A172 (cell line): Measurements from ENCODE around the gene INSL6. TPM values are rescaled to one million over a fixed set of nuclear protein-coding genes. Genes with fewer than 3 reads are reported as not detected.
A peak's percentile ranks its signal among the peaks of the same experiment; 100 is the strongest.
"Not testable (repeated sequence)": the region's sequence is repeated elsewhere in the genome, so short reads cannot be mapped to it uniquely, and the experiment has no call there.

Experiments used
- DNase-seq: peaks from one replicate; pipeline ENCODE4 v3.0.0-alpha.2; 2015; ENCODE audit warnings: low spot score
- total RNA-seq: library from RNA; depleted of rRNA; stranded (reverse); fragments of >200 nt; shearing (Covaris generic); gene quantifications from 2 replicates; pipeline ENCODE4 v1.2.3, GENCODE V29; 2014; rRNA removed

Gene INSL6, protein sequence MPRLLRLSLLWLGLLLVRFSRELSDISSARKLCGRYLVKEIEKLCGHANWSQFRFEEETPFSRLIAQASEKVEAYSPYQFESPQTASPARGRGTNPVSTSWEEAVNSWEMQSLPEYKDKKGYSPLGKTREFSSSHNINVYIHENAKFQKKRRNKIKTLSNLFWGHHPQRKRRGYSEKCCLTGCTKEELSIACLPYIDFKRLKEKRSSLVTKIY
- total RNA-seq, result not detected in 2 replicates

DNA sequence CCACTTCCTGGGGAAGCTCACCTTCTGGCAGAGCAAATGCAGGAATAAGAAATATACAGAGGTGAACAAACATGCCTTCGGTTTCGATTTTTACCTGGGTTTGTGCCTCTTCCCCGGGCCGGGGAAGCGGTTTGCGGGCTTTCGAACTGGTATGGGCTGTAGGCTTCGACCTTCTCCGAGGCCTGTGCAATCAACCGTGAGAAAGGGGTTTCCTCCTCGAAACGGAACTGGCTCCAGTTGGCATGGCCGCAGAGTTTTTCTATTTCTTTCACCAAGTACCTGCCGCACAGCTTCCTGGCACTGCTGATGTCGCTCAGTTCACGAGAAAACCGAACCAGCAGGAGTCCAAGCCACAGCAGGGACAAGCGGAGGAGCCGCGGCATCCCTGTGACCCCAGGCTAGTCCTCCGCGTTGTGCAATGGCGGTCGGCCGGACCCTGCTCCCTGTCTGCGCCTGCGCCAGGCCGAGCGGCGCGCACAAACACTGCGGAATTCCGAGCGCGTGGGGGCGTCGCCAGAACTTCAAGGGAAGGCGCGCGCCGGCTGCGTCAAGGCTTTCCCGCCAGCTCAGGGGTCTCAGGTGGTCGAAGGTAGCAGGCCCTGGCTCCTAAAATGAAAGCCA, at the start of gene INSL6:
Gene INSL6, minus strand, starts transcription at position 420 of the 621 bp plus-strand sequence. Its CDS starts 37 bp downstream, at position 383.
- DNase-seq, result no peak

DNA sequence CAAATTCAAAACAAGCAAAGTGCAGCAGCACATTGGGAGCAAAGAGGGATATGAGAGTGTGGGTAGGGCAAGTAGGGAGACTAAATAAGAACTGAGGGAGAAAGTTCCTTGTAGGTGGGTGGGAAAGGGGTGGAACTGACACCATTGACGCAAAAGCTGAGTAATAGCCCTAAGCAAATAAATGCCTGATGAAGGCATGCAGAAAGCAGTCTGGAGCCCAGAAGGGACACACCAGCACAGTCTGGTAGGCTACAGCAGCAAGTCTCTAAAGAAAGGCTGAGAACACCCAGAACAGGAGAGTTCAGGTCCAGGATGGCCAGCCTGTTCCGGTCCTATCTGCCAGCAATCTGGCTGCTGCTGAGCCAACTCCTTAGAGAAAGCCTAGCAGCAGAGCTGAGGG, 45.8 kb upstream of the INSL6 start, which contains the start of gene INSL4:
Gene INSL4, plus strand, starts transcription at position 208 of the 400 bp plus-strand sequence. Its CDS starts 105 bp downstream, at position 313.
- DNase-seq, result no peak

DNA sequence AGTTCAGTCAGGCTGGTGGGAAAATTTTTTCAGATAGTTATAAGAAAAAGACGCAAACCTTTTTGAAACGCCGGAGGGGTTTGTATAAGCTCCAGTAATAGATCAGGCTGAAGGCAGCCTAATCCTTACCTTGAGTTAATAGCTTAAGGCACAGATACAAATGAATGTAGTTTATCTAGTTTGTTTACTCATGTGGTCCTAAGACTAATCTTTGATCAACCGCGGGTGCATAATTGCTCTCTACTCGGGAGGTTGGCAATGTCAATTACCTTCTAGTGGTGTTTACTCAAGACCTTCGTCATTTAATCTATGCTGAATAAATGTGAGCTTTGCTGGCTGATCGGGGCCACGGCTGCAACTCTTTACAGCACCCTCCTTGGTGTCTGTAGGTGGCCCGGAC, 45.1 kb upstream of the INSL6 start:
- DNase-seq, result no peak

DNA sequence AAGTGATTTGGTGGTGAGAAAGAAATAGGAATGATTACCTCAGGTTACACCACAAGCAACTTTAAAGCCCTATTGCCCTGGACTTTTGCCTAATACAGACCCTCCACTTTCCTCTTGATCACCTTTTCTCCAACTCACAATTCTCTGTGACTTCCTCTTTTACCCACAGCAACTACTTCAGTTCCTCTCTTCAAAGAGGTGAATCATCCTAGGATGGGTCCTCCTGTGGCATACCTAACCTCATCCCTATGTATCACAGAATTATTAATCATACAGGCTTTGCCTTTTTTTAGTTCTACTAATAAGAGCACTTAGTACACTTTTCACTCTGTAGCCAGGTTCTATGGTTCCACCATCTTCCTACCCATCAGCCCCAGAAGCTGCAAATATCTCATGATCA, 19.6 kb upstream of the INSL6 start:
- no peak for DNase-seq

DNA sequence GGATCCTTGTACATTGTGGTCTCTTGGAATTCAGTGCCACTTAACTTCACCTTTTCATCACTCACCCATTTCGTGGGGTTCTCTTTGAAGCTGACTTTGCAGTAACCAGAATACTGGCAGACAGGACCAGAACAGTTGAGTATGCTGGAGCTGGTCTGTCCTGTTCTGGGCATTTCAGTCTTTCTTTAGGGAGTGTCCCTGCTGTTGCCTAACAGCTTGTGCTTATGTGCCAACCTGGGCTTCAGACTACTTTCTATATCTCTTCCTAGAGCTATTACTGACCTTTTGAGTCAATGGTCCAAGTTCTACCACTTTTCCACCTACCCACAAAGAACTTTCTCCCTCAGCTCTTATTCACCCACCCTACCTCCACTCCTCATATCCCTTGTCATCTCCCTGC, 10.0 kb upstream of the INSL6 start:
- DNase-seq, result no peak

DNA sequence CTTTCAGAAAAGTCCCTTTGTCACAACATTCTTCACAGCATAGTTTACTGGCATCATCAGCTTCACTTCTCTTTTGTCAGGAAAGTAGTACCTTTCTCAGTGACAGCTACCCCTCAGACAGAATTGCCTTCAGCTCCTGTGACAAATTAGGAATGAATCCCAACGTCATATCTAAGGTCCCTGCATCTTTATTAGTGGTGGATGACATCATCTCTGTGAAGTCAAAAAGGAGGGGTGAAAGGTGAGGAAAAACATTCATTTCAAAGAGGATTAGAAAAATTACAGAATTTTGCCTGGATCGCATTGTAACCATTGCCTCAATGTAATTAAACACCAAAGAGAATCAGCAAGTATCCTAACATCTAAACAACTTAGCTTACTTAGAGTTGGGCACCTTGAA, 7.9 kb upstream of the INSL6 start:
- no peak for DNase-seq

DNA sequence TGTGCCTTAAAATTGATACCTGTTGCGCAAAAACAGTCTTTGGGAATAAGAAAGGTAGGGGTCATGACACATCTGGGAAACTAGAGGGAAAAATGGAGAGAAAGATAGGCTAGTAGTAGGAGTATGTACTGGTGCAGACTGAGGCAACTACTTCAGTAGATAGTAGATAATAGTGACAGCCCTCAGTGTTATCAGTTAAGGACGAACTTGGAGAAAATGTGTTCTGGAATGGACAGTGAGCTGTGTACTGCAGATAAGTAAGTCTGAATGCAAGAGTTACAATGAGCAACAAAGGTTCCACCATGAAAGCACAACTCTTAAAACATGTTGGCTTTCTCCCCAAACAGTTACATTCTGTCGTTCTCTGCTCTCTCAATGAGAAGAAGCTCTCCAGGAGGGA, 6.5 kb upstream of the INSL6 start:
- no peak for DNase-seq

DNA sequence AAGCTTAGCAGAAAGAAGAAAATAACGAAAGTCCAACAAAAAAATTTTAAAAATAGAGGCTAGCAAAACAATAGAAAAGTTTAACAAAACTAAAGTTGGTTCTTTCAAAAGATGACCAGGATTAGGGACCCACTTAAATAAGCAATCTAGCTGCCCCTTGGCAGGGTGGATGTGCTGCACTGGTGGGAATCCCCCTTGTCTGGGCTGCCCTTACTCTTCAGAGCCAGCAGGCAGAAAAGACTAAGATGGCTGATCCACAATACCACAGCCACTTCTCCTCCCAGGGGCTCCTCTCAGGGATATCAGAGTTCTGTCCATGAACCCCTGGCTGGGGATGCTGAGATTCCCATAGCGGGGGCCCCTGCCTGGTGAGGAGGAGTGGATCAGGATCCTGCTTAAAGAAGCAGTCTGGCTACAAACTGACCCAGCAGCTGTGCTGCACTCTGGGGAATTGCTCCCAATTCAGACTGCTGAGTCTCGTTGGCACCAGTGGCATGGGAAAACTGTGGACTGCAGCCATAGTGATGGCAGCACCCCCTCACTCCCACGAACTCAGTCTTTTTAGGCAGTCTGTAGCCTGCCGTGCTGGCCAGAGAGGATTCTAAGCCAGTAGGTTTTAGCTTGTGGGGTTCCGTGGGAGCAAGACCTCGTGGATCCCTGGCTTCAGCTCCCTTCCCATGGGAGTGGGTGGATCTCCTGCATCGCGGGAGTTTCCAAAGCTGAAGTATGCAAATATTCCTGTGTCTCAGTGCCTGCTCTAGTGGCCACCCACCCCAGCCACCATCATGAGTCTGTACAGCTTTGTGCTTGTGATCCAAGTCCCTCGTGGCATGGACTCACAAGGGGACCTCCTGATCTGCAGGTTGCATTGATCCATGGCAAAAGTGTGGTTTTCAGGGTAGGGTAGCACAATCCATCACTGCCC, 2.9 kb upstream of the INSL6 start:
- DNase-seq, result no peak

DNA sequence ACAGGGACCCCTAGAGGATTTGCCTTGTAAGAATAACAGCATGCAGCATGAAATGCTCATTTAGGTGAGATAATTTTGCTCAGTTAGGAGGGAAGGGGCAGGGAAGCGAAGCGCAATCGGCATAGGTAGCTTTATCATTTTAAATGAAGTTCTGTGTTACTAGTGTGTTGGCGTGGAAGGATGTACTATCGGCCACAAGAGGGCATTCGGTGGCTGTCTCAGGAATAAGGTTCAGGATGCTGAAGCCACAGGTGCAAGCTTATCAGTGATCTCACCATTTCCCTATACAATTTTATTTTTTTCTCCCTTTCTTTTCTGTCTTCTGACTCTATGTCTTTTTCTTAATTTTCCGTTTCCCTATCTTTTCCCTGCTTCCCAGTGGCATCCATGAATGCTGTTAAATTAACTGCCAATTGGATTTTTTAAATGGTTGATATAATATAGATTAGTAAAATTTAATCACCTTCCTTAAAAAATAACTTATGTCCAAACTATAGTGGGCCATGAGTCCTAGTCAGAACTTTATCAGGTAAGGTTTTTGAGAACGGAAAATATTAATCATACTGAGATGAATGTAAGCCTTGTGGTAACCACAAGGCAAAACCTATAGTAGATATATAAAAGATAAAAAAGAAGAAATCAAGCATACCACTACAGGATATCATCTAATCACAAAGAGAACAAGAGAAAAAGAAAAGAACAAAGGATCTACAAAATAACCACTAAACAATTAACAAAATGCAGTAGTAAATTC, 1.2 kb upstream of the INSL6 start:
- DNase-seq, result peak; percentile 67

DNA sequence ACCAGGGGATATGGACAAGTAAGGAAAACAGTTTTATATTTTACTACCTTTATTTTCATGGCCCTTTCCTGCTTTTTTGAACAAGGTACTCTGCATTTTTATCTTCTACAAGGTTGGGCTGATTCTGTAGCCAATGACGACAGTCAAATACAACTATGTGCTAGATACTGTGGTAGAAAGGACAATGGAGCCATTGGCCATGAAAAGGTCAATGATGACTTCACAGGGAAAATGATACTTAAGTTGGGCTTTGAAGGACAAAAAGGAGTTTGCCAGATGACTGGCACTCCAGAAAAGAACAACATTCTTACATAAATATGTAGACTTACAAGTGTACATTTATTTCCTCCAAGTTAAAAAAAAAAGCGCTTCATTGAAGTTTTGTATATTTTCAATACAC, 663 bp downstream of the INSL6 start:
- DNase-seq, result no peak

DNA sequence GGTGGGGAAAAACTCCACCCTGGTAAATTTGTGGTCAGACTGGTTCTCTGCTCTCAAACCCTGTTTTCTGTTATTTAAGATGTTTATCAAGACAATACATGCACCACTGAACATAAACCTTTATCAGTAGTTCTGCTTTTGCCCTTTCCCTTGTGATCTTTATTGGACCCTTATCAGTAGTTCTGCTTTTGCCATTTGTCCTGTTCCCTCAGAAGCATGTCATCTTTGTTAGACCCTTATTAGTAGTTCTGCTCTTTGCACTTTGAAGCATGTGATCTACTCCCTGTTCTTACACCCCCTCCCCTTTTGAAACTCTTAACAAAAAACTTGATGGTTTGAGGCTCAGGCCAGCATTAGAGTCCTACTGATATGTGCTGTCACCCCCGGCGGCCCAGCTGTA, 4.8 kb downstream of the INSL6 start:
- DNase-seq, result not testable (repeated sequence)

DNA sequence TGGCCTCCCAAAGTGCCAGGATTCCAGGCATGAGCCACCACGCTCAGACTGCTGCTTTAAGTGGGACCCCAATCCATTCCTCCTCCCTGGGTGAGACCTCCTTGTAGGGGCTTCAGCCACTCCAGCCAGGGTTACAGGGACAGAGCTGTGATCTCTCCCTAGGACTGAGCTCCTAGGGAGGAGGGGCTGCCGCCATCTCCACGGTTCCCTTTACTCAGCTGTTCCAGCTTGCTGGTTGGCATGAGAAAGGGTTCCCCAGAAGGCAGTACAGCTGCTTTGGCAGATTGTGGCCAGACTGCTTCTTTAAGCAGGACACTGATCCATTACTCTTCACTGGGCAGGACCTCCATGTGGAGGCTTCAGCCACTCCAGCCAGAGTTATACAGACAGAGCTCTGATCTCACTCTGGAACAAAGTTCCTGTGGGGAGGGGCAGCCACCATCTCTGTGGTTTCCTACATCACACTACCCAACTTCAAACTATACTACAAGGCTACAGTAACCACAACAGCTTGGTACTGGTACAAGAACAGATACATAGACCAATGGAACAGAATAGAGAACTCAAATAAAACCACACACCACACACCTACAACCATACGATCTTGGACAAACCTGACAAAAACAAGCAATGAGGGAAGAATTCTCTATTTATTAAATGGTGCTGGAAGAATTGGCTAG, 7.2 kb downstream of the INSL6 start:
- no peak for DNase-seq

DNA sequence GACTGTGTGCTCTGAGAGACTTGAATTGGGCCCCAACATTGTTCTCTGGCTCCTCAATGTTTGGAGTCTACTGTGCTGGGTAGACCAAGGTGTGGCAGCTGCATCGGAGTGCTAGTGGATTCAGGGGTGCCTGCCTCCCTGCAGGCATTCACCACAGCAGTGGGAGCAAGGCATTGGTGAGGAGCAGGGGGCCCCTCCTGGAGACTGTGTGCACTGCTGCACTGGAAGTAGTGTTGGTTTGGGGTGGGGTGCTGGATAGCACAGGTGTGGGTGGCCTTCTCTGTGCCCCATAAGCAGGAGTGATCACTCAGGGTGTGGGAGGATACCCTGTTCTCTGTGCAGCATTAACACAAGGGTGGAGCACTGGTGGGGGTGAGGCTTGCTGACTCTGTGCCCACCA, 39.2 kb downstream of the INSL6 start:
- DNase-seq, result no peak

DNA sequence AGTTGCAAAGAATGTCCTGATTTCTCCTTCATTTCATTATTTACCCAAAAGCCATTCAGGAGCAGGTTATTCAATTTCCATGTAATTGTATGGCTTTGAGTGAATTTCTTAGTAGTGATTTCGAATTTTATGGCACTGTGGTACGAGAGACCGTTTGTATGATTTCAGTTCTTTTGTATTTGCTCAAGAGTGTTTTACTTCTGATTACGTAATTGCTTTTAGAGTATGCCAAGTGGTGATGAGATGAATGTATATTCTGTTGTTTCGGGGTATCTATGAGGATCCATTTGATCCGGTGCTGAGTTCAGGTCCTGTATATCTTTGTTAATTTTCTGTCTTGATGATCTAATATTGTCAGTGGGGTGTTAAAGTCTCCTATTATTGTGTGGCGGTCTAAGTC, 41.2 kb downstream of the INSL6 start:
- DNase-seq, result no peak

DNA sequence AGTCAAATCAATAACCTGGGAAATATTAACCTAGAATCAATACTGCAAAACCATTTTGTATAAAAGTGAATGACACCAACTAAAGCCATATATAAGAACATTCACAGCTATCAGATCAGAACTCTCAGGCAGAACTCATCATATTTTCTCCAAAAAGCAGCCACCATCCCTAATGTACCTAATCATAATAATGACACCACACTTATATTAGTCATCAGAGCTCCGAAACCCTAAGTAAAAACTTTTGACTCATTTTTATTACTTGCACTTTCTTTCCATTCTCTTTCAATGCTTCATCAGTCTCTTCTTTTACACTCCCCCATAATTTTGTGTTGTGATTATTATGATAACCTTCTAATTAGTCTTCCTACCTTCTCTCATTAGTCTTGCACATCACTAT, 45.3 kb downstream of the INSL6 start:
- no peak for DNase-seq

DNA sequence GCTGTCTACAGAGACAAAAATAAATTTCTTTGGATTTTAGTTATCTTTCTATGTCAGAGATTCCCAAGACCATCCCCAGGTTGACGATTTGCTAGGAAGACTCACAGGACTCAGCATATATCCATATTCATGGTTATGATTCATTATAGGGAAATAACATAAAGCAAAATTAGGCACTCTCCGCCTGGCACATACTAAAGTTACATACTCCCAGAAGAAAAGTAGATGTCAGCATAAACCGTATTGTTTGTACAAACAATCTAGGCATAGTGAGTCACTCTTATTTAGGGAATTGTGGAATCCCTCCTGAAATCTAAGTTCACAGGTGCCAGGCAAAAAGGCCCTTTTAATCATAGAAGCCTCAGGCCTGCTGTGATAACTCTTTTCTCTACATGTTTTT, 62.9 kb downstream of the INSL6 start:
- DNase-seq, result no peak

DNA sequence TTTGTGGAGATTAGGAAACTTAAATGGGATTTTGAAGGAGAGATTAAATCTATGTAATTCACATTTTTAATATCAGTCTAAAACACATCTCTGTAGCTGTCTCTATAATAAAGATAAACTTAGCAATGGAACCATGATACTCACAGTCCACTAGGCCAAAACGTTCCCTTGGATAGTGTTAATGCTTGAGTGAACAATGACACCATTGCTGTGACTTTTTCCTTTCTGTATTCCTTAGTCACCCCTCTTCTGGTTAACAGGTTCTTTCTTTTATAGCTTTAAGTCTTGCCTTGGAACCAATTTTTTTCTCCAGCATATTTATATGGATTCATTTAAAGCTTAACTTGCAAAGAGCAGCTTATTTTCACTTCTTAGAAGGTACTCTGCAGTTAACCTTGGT, 63.3 kb downstream of the INSL6 start:
- DNase-seq, result no peak

DNA sequence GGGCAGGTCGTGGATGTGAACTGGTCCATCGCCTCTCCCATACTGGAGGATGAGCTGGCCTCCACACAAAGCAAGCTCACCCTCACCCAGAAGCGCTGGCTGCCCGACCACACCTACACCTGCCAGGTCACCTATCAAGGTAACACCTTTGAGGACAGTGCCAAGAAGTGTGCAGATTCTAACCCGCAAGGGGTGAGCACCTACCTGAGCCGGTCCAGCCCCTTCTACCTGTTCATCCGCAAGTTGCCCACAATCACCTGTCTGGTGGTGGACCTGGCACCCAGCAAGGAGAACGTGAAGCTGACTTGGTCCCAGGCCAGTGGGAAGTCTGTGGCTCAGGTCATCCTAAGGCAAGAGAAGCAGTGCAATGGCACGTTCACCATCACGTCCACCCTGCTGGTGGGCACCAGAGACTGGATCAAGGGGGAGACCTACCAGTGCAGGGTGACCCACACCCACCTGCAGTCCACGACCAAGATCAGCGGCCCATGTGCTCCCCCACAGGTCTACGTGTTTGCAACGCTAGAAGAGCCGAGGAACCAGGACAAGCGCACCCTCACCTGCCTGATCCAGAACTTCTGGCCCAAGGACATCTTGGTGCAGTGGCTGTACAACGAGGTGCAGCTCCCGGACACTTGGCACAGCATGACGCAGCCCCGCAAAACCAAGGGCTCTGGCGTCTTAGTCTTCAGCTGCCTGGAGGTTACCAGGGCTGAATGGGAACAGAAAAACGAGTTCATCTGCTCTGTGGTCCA, 71.3 kb downstream of the INSL6 start:
- DNase-seq, result no peak
